Measurements from ENCODE around the gene CHRNB1. TPM values are rescaled to one million over a fixed set of nuclear protein-coding genes. Genes with fewer than 3 reads are reported as not detected.

The CHRNB1 gene
- total RNA-seq, 3 donors from 2014 or later = 8.5 to 11.8 (median 11.7) TPM

GRCh38 chr17:7427549-7427948 is 17.3 kb upstream of the CHRNB1 start:
- intact Hi-C loops (cut with DNase I; ENCODE audit: low total_unique reads) = loop anchor here (1.0 kb wide), 1 partner anchor 41 kb away; no protein-coding TSS in a partner anchor
- Histone ChIP-seq H3K4me1 (no peaks in the 10 kb centered on the region), H3K36me3 (no peaks in the 10 kb centered on the region), H3K27me3 (no peaks in the 10 kb centered on the region), H3K9me3 (no peaks in the 10 kb centered on the region), H3K4me3 (no peak overlapping the region), H3K27ac (no peak overlapping the region)
- no peak for TF ChIP-seq POLR2AphosphoS5 (IDR thresholded peaks at IDR 0.05)
- TF ChIP-seq CTCF (IDR thresholded peaks at IDR 0.05) = no peak
- no peak for TF ChIP-seq POLR2A (IDR thresholded peaks at IDR 0.05)
- no peak for DNase-seq (ENCODE audit: low spot score in 2 of 2)

GRCh38 chr17:7428557-7428956 is 16.3 kb upstream of the CHRNB1 start, which contains the start of gene SPEM3:
SPEM3 (plus strand) TSS chr17:7428857; CDS start chr17:7428903, 46 bp downstream.
- H3K27me3 ChIP-seq = no peaks in the 10 kb centered on the region
- no peaks in the 10 kb centered on the region for H3K36me3 ChIP-seq
- TF ChIP-seq POLR2A (IDR thresholded peaks at IDR 0.05) = no peak
- TF ChIP-seq POLR2AphosphoS5 (IDR thresholded peaks at IDR 0.05) = no peak
- no peak for TF ChIP-seq CTCF (IDR thresholded peaks at IDR 0.05)
- no peak for DNase-seq (ENCODE audit: low spot score in 2 of 2)
- H3K27ac ChIP-seq = no peak within 1 kb of the TSS
- H3K9me3 ChIP-seq = no peaks in the 10 kb centered on the region
- H3K4me3 ChIP-seq = no peak within 1 kb of the TSS
- intact Hi-C loops (cut with DNase I; ENCODE audit: low total_unique reads) = no loop called here
- H3K4me1 ChIP-seq = no peaks in the 10 kb centered on the region

GRCh38 chr17:7429722-7430121 is 15.1 kb upstream of the CHRNB1 start:
- intact Hi-C loops (cut with DNase I; ENCODE audit: low total_unique reads) = loop anchor here (10.0 kb wide), 2 partner anchors 55 to 75 kb away; partner anchors contain the start of genes KCTD11, POLR2A, SLC35G6 and TMEM95
- Histone ChIP-seq H3K27ac (no peak overlapping the region), H3K27me3 (no peaks in the 10 kb centered on the region), H3K4me3 (no peak overlapping the region), H3K9me3 (no peaks in the 10 kb centered on the region), H3K4me1 (no peaks in the 10 kb centered on the region), H3K36me3 (no peaks in the 10 kb centered on the region)
- no peak for TF ChIP-seq POLR2A (IDR thresholded peaks at IDR 0.05)
- no peak for DNase-seq (ENCODE audit: low spot score in 2 of 2)

- H3K36me3 ChIP-seq = no peaks in the 10 kb centered on the region
- H3K9me3 ChIP-seq = no peaks in the 10 kb centered on the region
- TF ChIP-seq POLR2A (IDR thresholded peaks at IDR 0.05) = no peak
- TF ChIP-seq POLR2AphosphoS5 (IDR thresholded peaks at IDR 0.05) = no peak
- TF ChIP-seq CTCF (IDR thresholded peaks at IDR 0.05) = no peak
- no peak for DNase-seq (ENCODE audit: low spot score in 2 of 2)
- no peaks in the 10 kb centered on the region for H3K27me3 ChIP-seq
- peaks cover 0 to 3% of the 10 kb centered on the region in 2 donors for H3K4me1 ChIP-seq
- intact Hi-C loops (cut with DNase I; ENCODE audit: low total_unique reads) = loop anchor here (10.0 kb wide), 2 partner anchors 54 to 76 kb away; partner anchors contain the start of genes KCTD11, POLR2A, SLC35G6 and TMEM95
- no peak overlapping the region for H3K27ac ChIP-seq
- no peak overlapping the region for H3K4me3 ChIP-seq
Observed at GRCh38 chr17:7431231-7431630, 13.6 kb upstream of the CHRNB1 start.

- no peak overlapping the region for H3K27ac ChIP-seq
- peaks cover 0 to 7% of the 10 kb centered on the region in 2 donors for H3K4me1 ChIP-seq
- no peak for TF ChIP-seq POLR2AphosphoS5 (IDR thresholded peaks at IDR 0.05)
- no peak for TF ChIP-seq POLR2A (IDR thresholded peaks at IDR 0.05)
- TF ChIP-seq CTCF (IDR thresholded peaks at IDR 0.05) = no peak
- H3K27me3 ChIP-seq = no peaks in the 10 kb centered on the region
- no peak for DNase-seq (ENCODE audit: low spot score in 2 of 2)
- no peaks in the 10 kb centered on the region for H3K36me3 ChIP-seq
- no peaks in the 10 kb centered on the region for H3K9me3 ChIP-seq
- no peak overlapping the region for H3K4me3 ChIP-seq
- intact Hi-C loops (cut with DNase I; ENCODE audit: low total_unique reads) = loop anchor here (10.0 kb wide), 2 partner anchors 53 to 77 kb away; partner anchors contain the start of genes KCTD11, POLR2A, SLC35G6 and TMEM95
Observed at GRCh38 chr17:7432296-7432695, 12.6 kb upstream of the CHRNB1 start.
